ENCODE results near the gene CHEK2.
"Not testable (repeated sequence)": the region's sequence is repeated elsewhere in the genome, so short reads cannot be mapped to it uniquely, and the experiment has no call there.

The CHEK2 gene

DNA sequence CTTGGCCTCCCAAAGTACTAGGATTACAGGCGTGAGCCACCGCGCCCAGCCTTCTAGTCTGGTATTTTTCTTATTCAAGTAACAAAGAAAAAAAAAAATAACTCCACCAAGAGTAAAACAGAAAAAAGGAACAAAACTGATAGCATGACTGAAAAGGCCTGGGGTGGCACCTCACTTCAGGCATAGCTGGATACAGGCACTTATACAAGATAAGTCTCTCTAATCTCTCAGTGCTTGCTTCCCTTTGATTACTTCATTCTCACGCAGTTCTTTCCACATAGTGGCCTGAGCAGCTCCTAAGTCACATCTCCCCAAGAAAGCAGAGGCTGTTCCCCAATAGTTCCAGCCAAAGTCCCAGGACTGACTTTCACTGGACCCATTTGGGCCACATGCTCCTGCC, 58.7 kb downstream of the CHEK2 start:
- DNase-seq: not testable (repeated sequence)

GRCh38 chr22:28680813-28681490, 60.7 kb downstream of the CHEK2 start:
- DNase-seq: not testable (repeated sequence)

GRCh38 chr22:28679611-28680287, 61.9 kb downstream of the CHEK2 start, which contains the start of gene TTC28:
Gene TTC28 (minus strand): TSS chr22:28679840. CDS start chr22:28679723, 117 bp downstream.
- DNase-seq: peak; percentile 26

- peak; percentile 8 for DNase-seq
Measured at GRCh38 chr22:28678778-28679610, 62.6 kb downstream of the CHEK2 start.

GRCh38 chr22:28678170-28678569, 63.5 kb downstream of the CHEK2 start:
- DNase-seq: not testable (repeated sequence)

DNA sequence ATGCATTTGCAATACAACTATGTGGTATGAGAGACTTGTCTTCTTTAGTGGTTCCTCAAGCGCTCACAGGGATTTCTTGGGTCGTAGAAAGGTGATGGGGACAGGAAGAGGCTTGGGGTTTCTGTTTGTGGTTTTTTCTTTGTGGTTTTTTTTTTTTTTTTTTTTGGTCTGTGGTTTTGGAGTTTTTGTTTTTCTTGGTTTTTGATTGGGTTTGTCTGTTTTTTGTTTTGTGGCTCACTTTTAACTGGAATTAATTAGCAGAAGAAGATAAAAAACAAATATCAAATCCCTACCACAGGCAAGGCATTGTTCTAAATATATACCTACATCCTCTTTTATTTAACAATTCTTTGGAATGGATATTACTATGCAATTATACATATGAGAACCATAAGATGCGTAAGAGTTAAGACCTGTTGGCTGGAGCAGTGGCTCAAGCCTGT, 67.5 kb downstream of the CHEK2 start:
- DNase-seq: no peak

- DNase-seq: no peak
Measured at GRCh38 chr22:28670756-28671155, 70.9 kb downstream of the CHEK2 start.

DNA sequence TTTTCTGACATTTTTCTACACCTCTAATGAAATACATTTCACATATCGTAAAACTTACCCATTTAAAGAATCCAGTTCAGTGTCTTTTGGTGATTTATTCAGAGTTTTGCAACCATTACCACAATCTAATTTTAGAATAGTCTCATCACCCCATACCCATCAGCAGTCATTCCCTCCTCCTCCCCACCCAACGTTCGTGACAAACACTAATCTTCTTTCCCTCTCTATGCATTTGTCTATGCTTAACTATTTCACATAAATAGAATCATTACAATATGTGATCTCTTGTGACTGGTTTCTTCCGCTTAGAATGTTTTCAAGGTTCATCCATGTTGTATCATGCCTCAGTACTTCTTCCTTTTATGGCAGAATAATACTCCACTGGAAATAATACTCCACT, 71.5 kb downstream of the CHEK2 start:
- DNase-seq: no peak

- no peak for DNase-seq
Measured at GRCh38 chr22:28669387-28669786, 72.2 kb downstream of the CHEK2 start.

DNA sequence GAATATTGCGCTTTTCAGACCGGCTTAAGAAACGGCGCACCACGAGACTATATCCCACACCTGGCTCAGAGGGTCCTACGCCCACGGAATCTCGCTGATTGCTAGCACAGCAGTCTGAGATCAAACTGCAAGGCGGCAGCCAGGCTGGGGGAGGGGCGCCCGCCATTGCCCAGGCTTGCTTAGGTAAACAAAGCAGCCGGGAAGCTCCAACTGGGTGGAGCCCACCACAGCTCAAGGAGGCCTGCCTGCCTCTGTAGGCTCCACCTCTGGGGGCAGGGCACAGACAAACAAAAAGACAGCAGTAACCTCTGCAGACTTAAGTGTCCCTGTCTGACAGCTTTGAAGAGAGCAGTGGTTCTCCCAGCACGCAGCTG, 78.1 kb downstream of the CHEK2 start:
- DNase-seq: not testable (repeated sequence)

GRCh38 chr22:28658448-28658847, 83.2 kb downstream of the CHEK2 start:
- no peak for DNase-seq

GRCh38 chr22:28656181-28656580, 85.4 kb downstream of the CHEK2 start:
- DNase-seq: no peak

- DNase-seq: no peak
Measured at GRCh38 chr22:28650463-28650862, 91.2 kb downstream of the CHEK2 start.

DNA sequence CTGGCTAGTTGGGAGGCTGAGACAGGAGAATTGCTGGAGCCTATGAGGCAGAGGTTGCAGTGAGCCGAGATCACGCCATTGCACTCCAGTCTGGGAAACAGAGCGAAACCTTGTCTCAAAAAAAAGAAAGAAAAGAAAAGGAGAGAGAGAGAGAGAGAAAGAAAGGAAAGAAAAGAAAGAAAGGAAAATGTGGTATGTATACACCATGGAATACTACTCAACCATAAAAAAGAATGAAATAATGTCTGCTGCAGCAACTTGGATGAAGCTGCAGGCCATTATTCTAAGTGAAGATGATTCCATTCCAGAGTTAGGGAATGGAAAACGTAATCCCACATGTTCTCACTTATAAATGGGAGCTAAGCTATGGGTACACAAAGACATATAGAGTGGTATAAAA, 92.8 kb downstream of the CHEK2 start:
- DNase-seq: no peak

DNA sequence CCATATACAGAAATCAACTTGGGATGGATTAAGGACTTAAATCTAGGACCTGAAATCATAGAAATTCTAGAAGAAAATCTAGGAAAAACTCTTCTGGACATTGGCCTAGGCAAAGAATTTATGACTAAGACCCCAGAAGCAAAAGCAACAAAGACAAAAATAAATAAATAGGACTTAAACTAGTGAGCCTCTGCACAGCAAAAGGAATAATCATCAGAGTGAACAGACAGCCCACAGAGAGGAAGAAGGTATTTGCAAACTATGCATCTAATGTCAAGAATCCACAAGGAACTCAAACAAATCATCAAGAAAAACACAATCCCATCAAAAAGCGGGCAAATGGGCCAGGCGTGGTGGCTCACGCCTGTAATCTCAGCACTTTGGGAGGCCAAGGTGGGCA, 94.4 kb downstream of the CHEK2 start:
- DNase-seq: no peak

DNA sequence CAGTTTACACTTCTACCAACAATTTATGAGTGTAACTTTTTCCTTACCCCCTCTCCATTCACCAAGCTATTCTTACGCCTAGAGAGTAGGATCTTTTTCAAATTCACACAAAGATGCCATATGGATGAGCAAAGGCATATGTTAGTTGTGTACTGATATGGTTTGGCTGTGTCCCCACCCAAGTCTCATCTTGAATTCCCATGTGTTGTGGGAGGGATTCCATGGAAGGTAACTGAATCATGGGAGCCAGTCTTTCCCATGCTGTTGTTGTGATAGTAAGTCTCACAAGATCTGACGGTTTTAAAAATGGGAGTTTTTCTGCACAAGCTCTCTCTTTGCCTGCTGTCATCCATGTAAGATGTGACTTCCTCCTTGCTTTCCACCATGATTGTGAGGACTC, 102.3 kb downstream of the CHEK2 start:
- DNase-seq: no peak

Data from stimulated activated CD4-positive, alpha-beta T cell treated with anti-CD3 and anti-CD28 coated beads, Interleukin-4, amount 100 ng/mL, for 1 hour (primary cell).